ENCODE measurements around the gene PTPRM.

DNA sequence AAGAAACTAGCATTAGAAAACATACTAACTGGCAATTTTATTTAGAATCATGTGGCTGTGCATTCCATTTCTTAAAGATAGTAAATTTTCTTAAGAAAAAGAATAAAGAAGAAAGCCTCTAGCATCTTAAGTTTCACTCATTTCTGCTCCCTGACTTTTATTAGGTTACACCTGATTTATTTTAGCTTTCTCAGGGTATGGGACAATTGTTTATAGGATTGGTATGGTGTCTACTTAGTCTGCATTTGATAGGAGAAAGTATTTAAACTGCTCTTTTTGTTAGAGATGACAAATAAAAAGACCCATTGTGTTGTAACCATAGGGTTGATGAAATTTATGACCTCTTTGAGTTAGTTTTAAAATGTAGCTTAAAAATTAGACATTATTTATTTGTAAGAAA lies 115.2 kb downstream of the PTPRM start:
- TF ChIP-seq EZH2 (IDR thresholded peaks at IDR 0.05; ENCODE audit: insufficient read depth, poor library complexity, severe bottlenecking) (no peak), EZH2phosphoT487 (IDR thresholded peaks at IDR 0.05; ENCODE audit: insufficient read depth, low read depth) (no peak)
